Ecto neural progenitor cell (in vitro differentiated cells): ENCODE results near the gene NKAIN4.
"Not testable (repeated sequence)": the region's sequence is repeated elsewhere in the genome, so short reads cannot be mapped to it uniquely, and the experiment has no call there.

Experiments
- DNase-seq: peaks from one replicate; pipeline ENCODE4 v3.0.0-alpha.2; 2018; ENCODE audit warnings: low spot score

Gene NKAIN4

DNA sequence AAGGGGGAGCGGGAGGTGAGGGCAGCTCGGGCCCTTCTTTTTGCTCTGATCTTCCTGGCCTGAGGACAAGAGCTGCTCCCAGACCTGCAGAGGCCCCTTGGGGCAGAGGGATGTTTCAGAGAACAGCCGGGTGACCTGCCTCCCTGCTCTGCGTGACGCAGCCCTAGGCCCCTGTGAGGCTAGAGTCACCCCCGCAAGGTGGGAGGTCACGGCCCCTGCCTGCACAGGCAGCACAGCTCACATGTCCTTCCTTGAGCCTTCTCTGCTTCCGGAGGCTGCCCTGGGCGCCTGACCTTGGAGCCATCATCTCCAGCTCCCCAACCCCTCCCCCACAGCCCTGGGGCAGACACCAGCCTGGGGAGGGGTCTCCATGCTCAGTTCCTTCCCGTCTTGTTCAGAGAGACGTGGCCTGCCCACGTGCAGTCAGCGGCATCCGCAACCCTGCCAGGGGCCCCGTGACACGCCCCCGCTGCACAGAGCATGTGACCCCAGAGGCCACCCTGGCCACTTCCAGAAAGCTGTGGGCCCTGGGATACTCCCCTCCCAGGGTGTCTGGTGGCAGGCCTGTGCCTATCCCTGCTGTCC lies 18.8 kb downstream of the NKAIN4 start, which contains the start of gene BIRC7:
TSS of gene BIRC7 (plus strand) at position 507 of the 585 bp plus-strand sequence. CDS start 192 bp downstream, outside the sequence.
- no peak for DNase-seq

DNA sequence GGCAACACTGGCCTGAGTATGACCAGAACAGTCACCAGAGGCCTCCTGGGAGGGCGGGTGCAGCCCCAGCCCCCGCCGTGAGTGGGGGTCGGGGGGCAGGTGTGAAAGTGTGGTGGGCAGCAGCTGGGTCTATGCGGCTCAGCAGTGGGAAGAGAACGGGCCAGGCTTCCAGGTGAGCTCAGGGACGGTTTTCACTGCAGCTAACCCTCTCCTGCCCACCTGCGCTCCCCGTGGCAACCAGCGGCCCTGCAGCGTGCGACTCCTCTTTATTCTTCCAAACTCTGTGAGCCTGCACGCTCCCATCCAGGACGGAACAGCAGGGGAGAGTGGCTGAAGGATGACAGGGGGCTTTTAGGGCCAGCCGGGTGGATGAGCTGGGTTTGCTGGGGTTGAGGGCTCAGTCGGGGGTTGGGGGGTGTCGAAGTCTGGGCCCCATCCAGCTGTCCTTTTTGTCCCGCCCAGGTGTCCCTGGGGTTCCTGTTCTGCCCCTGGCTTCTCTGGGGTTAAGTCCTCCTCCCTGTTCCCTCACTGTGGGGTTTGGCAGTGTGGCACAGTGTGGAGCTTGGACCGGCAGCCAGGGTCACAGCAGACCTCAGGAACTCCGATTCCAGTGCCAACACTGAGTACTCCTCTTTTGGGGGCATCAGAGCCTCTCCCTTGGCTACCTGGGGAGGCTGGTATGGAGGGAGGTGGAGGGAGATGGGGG lies 19.4 kb downstream of the NKAIN4 start:
- DNase-seq = peak; percentile 78

GRCh38 chr20:63233924-63234323 lies 20.3 kb downstream of the NKAIN4 start:
- no peak for DNase-seq

- DNase-seq = no peak
Measured at GRCh38 chr20:63233061-63233344, 21.3 kb downstream of the NKAIN4 start.

- DNase-seq = no peak
Measured at GRCh38 chr20:63232235-63233060, 21.8 kb downstream of the NKAIN4 start.

DNA sequence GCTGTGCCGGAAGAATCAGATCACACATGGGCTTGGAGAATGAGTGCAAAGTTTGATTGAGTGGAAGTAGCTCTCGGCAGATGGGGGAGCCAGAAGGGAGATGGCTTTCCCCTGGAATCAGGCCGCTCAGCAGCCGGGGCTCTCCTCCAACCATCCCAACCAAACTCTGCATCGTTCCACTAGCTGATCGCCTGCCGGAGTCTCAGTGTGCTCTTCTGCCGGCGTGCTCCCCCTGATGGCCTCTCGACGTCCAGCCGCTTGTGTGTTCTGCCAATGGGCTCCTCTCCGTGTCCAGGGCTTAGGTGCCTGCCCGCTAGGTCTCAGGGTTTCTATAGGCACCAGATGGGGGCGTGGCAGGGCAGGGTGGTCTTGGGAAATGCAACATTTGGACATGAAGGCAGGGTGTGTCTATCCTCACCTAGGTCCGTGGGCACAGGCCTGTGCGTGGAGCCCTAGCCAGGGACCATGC lies 23.4 kb downstream of the NKAIN4 start:
- peak; percentile 85 for DNase-seq

- DNase-seq = no peak
Measured at GRCh38 chr20:63228806-63229205, 25.5 kb downstream of the NKAIN4 start.

DNA sequence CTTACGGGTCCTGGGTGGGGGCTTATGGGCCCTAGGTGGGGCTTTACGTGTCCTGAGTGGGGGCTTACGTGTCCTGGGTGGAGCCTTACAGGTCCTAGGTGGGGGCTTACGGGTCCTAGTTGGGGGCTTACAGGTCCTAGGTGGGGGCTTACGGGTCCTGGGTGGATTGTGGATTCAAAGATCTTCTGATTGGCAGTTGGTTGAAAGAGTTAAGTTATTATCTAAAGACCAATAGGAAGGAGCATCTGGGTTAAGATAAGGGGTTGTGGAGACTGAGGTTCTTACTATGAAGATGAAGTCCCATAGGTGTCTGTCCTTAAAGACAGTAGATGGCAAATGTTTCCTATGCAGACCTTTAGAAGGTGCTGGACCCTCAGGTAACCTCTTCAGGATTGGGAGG lies 27.0 kb downstream of the NKAIN4 start:
- no peak for DNase-seq

DNA sequence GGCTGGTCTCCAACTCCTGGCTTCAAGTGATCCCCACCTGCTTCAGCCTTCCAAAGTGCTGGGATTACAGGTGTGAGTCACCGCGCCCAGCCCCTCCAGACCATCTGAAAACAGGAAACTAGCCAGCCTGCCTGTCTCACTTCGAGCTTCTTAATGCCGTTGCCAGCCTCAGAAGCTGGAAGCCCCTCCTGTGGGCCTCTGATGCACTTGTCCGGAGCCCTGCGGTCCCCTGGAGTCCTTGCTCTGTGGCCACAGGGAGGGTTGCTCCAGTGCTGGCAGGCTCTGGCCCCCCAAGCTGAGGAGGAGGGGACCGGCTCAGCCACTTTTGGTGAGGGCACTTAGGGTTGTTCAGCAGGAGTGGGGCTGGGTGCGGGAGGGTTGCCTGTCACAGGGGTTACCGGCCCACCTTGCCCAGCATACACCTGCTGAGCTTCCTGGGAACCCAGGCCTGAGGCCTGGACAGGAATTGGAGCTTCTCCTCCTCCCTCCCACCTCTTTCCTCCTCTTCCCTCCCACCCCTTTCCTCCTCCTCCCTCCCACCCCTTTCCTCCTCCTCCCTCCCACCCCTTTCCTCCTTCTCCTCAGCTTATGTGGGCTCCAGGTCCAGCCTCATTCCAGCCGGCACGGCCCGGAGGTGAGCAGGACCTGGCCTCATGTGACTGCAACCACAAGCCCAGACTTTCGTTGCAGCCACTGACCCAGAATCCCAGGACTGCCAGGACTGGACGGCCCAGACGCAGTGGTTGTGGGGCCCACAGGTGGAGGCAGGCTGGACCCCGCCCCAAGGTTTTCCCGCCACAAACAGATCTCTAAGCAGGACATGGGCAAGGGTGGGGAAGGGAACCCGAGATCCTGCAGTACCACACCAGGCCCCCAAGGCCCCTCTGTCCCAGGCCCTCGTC lies 28.0 kb downstream of the NKAIN4 start:
- DNase-seq = no peak

- DNase-seq = no peak
Measured at GRCh38 chr20:63225082-63225454, 29.2 kb downstream of the NKAIN4 start.

- DNase-seq = peak; percentile 63
Measured at GRCh38 chr20:63224412-63225081, 29.7 kb downstream of the NKAIN4 start.

DNA sequence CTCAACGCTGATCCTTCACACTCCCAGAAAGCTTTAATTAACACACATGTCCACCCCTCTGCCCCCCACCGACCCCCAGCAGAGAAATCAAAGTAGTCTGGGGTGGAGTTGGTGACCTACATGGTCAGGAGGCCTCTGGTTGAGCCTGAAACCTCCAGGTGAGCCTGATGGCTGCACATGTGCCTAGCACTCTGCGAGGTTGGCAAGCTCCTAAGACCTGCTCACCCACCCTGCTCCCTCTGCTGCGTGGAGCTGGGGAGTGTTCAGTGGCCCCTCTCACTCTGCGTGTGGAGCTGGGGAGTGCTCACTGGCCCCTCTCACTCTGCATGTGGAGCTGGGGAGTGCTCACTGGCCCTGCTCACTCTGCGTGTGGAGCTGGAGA lies 30.4 kb downstream of the NKAIN4 start:
- no peak for DNase-seq

GRCh38 chr20:63223121-63223825 lies 31.0 kb downstream of the NKAIN4 start:
- peak; percentile 73 for DNase-seq

DNA sequence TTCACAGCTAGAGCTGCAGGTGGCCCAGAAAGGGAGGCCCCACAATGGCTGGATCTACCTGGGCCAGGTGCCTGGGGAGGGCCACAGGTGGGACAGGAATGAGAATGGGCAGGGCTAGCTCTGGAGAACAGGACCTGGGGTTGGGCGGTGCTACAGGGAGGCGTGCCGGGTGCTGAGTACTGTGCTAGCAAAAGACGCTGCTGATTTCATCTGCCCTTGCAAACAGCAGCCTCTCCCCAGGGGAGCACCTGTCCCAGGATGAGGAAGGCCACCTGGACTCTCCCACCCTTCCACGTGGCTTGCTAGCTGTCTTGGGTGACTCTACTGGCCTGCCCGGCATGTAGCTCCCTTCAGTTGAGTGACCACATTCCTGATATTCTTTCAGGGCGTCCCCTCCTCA lies 31.7 kb downstream of the NKAIN4 start:
- no peak for DNase-seq

DNA sequence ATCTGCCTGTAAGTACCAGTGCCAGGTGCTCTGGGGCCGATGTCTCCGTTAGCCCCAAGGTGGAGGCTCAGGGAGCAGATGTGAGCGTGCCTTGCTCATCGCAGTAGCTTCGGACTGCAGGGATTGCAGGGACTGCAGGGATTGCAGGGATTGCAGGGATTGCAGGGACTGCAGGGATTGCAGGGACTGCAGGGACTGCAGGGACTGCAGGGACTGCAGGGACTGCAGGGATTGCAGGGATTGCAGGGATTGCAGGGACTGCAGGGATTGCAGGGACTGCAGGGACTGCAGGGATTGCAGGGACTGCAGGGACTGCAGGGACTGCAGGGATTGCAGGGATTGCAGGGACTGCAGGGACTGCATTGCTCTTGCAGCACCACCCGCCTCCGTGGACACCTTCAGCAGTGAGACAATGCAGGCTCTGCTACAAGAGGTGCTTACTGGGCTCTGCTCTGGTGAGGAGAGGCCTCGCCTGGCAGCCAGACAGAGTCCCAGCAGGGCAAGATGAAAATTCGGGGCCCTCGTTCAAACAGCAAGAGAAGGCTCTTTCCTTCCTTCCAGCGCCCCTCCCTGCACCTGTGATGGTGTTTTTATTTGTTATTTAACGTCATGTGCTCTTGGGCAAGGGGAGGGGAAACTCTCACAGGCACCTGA lies 32.7 kb downstream of the NKAIN4 start:
- not testable (repeated sequence) for DNase-seq

- DNase-seq = no peak
Measured at GRCh38 chr20:63220696-63221399, 33.4 kb downstream of the NKAIN4 start.

DNA sequence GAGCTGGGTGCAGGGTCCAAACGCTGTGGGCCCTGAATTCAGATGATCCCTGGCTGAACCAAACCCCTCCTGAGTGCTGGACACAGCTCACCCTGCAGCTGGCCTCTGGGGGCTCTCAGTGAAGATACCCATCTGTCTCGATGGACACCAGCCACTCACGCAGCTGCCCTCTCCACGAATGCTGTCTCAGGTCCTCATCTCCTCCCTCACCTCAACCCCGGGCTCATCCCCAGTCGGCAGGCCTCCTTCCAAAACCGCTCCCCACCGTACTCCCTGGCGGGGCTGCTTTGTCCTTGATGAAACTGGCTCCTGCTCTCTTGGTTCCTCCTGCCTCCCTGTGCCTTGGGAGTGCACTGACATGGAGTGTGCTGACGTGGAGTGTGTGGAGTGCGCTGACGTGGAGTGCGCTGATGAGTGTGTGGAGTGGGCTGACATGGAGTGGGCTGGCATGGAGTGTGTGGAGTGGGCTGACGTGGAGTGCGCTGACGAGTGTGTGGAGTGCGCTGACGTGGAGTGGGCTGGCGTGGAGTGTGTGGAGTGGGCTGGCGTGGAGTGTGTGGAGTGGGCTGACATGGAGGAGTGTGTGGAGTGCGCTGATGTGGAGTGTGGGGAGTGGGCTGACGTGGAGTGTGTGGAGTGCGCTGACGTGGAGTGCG lies 34.3 kb downstream of the NKAIN4 start:
- no peak for DNase-seq

GRCh38 chr20:63219447-63219821 lies 34.8 kb downstream of the NKAIN4 start:
- DNase-seq = no peak
